WTC11 (cell line): ENCODE results near the gene ZFP91. TPM values are rescaled to one million over a fixed set of nuclear protein-coding genes. Genes with fewer than 3 reads are reported as not detected.

Experiments
- ATAC-seq: fragments of 200-7000 bp; cut with Tn5 transposase; 2 replicates; pipeline ENCODE4 v1.10.0; 2021; ENCODE audit warnings: mild to moderate bottlenecking, moderate library complexity
- Bru-seq: library from RNA; stranded (reverse); fragments of 400-500 nt; gene quantifications from one replicate; lab custom pipeline; 2021; lab: Mats Ljungman, UMichigan
- CTCF ChIA-PET: fragments of 300-600 bp; sonication (Branson Sonifier 250); formaldehyde crosslinking; loops from one replicate; lab custom pipeline; 2021; ENCODE audit warnings: antibody characterized with exemption; lab: Charles Lee
- POLR2A ChIA-PET: fragments of 350-600 bp; sonication (Branson Sonifier 250); formaldehyde crosslinking; loops from one replicate; lab custom pipeline; 2021; ENCODE audit warnings: antibody characterized with exemption; lab: Charles Lee
- DNase-seq: peaks from one replicate; pipeline ENCODE4 v3.0.0; 2021; ENCODE audit warnings: low spot score
- H3K27ac Mint-ChIP-seq: 2 replicates; pipeline ENCODE4 v1.8.0; 2021; ENCODE audit warnings: mixed read lengths
- H3K27me3 Mint-ChIP-seq: 2 replicates; pipeline ENCODE4 v1.8.0; 2021; ENCODE audit warnings: low read depth, mild to moderate bottlenecking, moderate library complexity, mixed read lengths
- H3K36me3 Mint-ChIP-seq: 2 replicates; pipeline ENCODE4 v1.8.0; 2021; ENCODE audit warnings: mixed read lengths
- H3K4me1 Mint-ChIP-seq: 2 replicates; pipeline ENCODE4 v1.8.0; 2022; ENCODE audit warnings: mixed read lengths
- H3K4me3 Mint-ChIP-seq: 2 replicates; pipeline ENCODE4 v1.8.0; 2021; ENCODE audit warnings: mild to moderate bottlenecking, moderate library complexity, mixed read lengths
- H3K9me3 Mint-ChIP-seq: 2 replicates; pipeline ENCODE4 v1.8.0; 2021; ENCODE audit warnings: mixed read lengths
- AFF4 ChIP-seq: sonication (generic); formaldehyde crosslinking; IDR thresholded peaks from 2 replicates; pipeline ENCODE4 v1.8.1; 2023; ENCODE audit warnings: mild to moderate bottlenecking, missing genetic modification reagents, borderline replicate concordance
- CBFB ChIP-seq: sonication (generic); formaldehyde crosslinking; IDR thresholded peaks from 2 replicates; pipeline ENCODE4 v1.8.1; 2022; ENCODE audit warnings: mild to moderate bottlenecking, low read depth, missing genetic modification reagents
- CREB1 ChIP-seq: sonication (generic); formaldehyde crosslinking; IDR thresholded peaks from 2 replicates; pipeline ENCODE4 v1.8.0; 2023; ENCODE audit warnings: mild to moderate bottlenecking, missing genetic modification reagents
- E2F4 ChIP-seq: sonication (generic); formaldehyde crosslinking; IDR thresholded peaks from 2 replicates; pipeline ENCODE4 v1.8.1; 2022; ENCODE audit warnings: low read depth, mild to moderate bottlenecking, moderate library complexity, missing genetic modification reagents, borderline replicate concordance
- ERG ChIP-seq: fragments of 250-450 bp; sonication (Bioruptor Pico); IDR thresholded peaks from 2 replicates; pipeline ENCODE4 v1.8.0; 2021; ENCODE audit warnings: mild to moderate bottlenecking
- ESRRA ChIP-seq: sonication (generic); formaldehyde crosslinking; IDR thresholded peaks from 2 replicates; pipeline ENCODE4 v1.8.1; 2022; ENCODE audit warnings: mild to moderate bottlenecking, missing genetic modification reagents, borderline replicate concordance
- ETV6 ChIP-seq: sonication (generic); formaldehyde crosslinking; IDR thresholded peaks from 2 replicates; pipeline ENCODE4 v1.8.1; 2022; ENCODE audit warnings: mild to moderate bottlenecking, missing genetic modification reagents
- FOXP4 ChIP-seq: sonication (generic); formaldehyde crosslinking; IDR thresholded peaks from 2 replicates; pipeline ENCODE4 v1.8.0; 2022; ENCODE audit warnings: mild to moderate bottlenecking, missing genetic modification reagents
- NFYB ChIP-seq: sonication (generic); formaldehyde crosslinking; conservative IDR thresholded peaks from 2 replicates; pipeline ENCODE4 v1.8.0; 2022; ENCODE audit warnings: low read depth, missing genetic modification reagents
- PRRX2 ChIP-seq: fragments of 250-450 bp; sonication (Bioruptor Pico); IDR thresholded peaks from 2 replicates; pipeline ENCODE4 v1.8.0; 2021; ENCODE audit warnings: mild to moderate bottlenecking
- RELA ChIP-seq: sonication (generic); formaldehyde crosslinking; IDR thresholded peaks from 2 replicates; pipeline ENCODE4 v1.8.1; 2022; ENCODE audit warnings: missing genetic modification reagents, mild to moderate bottlenecking, borderline replicate concordance
- TEAD1 ChIP-seq: sonication (generic); formaldehyde crosslinking; IDR thresholded peaks from 2 replicates; pipeline ENCODE4 v1.8.0; 2022; ENCODE audit warnings: mild to moderate bottlenecking, missing genetic modification reagents
- ZNF138 ChIP-seq: sonication (generic); formaldehyde crosslinking; conservative IDR thresholded peaks from 2 replicates; pipeline ENCODE4 v1.8.1; 2022; ENCODE audit warnings: mild to moderate bottlenecking, moderate library complexity, missing genetic modification reagents
- ZNF232 ChIP-seq: sonication (generic); formaldehyde crosslinking; IDR thresholded peaks from 2 replicates; pipeline ENCODE4 v1.8.0; 2022; ENCODE audit warnings: mild to moderate bottlenecking, missing genetic modification reagents
- ZNF263 ChIP-seq: sonication (generic); formaldehyde crosslinking; IDR thresholded peaks from 2 replicates; pipeline ENCODE4 v1.8.1; 2022; ENCODE audit warnings: low read depth, mild to moderate bottlenecking, moderate library complexity, missing genetic modification reagents
- ZNF317 ChIP-seq: sonication (generic); formaldehyde crosslinking; IDR thresholded peaks from 2 replicates; pipeline ENCODE4 v1.8.1; 2023; ENCODE audit warnings: low read depth, mild to moderate bottlenecking, moderate library complexity, missing genetic modification reagents, borderline replicate concordance
- ZNF396 ChIP-seq: fragments of 250-450 bp; sonication (Bioruptor Pico); IDR thresholded peaks from 2 replicates; pipeline ENCODE4 v1.8.0; 2021; ENCODE audit warnings: mild to moderate bottlenecking, moderate library complexity, borderline replicate concordance
- ZNF671 ChIP-seq: fragments of 250-450 bp; sonication (Bioruptor Pico); IDR thresholded peaks from 2 replicates; pipeline ENCODE4 v1.8.0; 2021; ENCODE audit warnings: mild to moderate bottlenecking
- long read RNA-seq, 3 experiments: library from RNA in 1 of 3; library from capped mRNA in 1 of 3; library from polyadenylated mRNA in 1 of 3; unstranded in 2 of 3; stranded (forward) in 1 of 3; transcript quantifications; one replicate each; pipeline ENCODE4 v2.0.0, GENCODE V29; 2021
- total RNA-seq: library from RNA; stranded (reverse); gene quantifications from 3 replicates; pipeline ENCODE4 v1.2.3, GENCODE V29; 2021
- TF ChIP-seq, protein P1 (sequence below): sonication (generic); formaldehyde crosslinking; IDR thresholded peaks from 2 replicates; pipeline ENCODE4 v1.8.1; 2022; ENCODE audit warnings: low read depth, missing genetic modification reagents, borderline replicate concordance

The ZFP91 gene
- total RNA-seq (27.0 to 29.0 TPM (median 28.1 TPM) in 3 replicates), Bru-seq, nascent RNA (percentile 97 among the genes with signal in this experiment)
- long read RNA-seq, experiment 1, full-length matches to known transcripts: 27 of 80 reads
- long read RNA-seq, experiment 1, partial matches to known transcripts: 41 of 80 reads
- long read RNA-seq, experiment 1, other reads (novel, unspliced or antisense): 12 of 80 reads
- long read RNA-seq, experiment 2, full-length matches to known transcripts: 5 of 14 reads
- long read RNA-seq, experiment 2, partial matches to known transcripts: 6 of 14 reads
- long read RNA-seq, experiment 2, other reads (novel, unspliced or antisense): 3 of 14 reads
- long read RNA-seq, experiment 3: 0 reads

GRCh38 chr11:58578635-58579191 is at the start of gene ZFP91:
ZFP91 (plus strand) TSS chr11:58579063; CDS start chr11:58579282, 219 bp downstream.
- peak within 1 kb of the TSS; percentile 96 for H3K4me3 Mint-ChIP-seq
- H3K27ac Mint-ChIP-seq: peak within 1 kb of the TSS; percentile 100
- CTCF ChIA-PET: interaction anchor here (1.8 to 3.9 kb wide), 3 partner anchors 11 to 480 kb away, joined by 6 to 37 read pairs (median 9); no protein-coding TSS in a partner anchor
- DNase-seq (peak; percentile 94), ATAC-seq (peak; percentile 70)
- H3K9me3 Mint-ChIP-seq: no peaks in the 10 kb centered on the region
- no peaks in the 10 kb centered on the region for H3K27me3 Mint-ChIP-seq
- POLR2A ChIA-PET: interaction anchor here (0.6 kb wide), 2 partner anchors 327 to 1121 kb away, joined by 3 read pairs; no protein-coding TSS in a partner anchor
- H3K36me3 Mint-ChIP-seq: peaks cover 2% of the 10 kb centered on the region; the same call in 1 of the 2 replicates
- TF ChIP-seq ESRRA (CRISPR knock-in tag): peak; percentile 75; the same call in 1 of the 2 replicates
- TF ChIP-seq E2F4 (CRISPR knock-in tag): 0 out of 2 replicates have a peak, but pooled peaks have one; percentile 42
- no peak for TF ChIP-seq RELA (CRISPR knock-in tag)
- peaks cover 38% of the 10 kb centered on the region for H3K4me1 Mint-ChIP-seq

GRCh38 chr11:58530236-58530635 is 48.6 kb upstream of the ZFP91 start:
- Mint-ChIP-seq H3K27ac (no peak overlapping the region), H3K4me1 (no peaks in the 10 kb centered on the region), H3K27me3 (peaks cover 3% of the 10 kb centered on the region), H3K4me3 (no peak overlapping the region), H3K9me3 (peaks cover 26% of the 10 kb centered on the region), H3K36me3 (peaks cover 18% of the 10 kb centered on the region)
- TF ChIP-seq ZNF396 (CRISPR knock-in tag): no peak
- no peak for TF ChIP-seq NFYB (CRISPR knock-in tag)
- no peak for TF ChIP-seq CREB1 (CRISPR knock-in tag)
- no peak for ATAC-seq
- ChIA-PET POLR2A (no interaction called here), CTCF (no interaction called here)
- no peak for DNase-seq

GRCh38 chr11:58531865-58532341 is 47.0 kb upstream of the ZFP91 start:
- peaks cover 18% of the 10 kb centered on the region for H3K36me3 Mint-ChIP-seq
- no peak for ATAC-seq
- no peak overlapping the region for H3K4me3 Mint-ChIP-seq
- DNase-seq: no peak
- H3K27ac Mint-ChIP-seq: no peak overlapping the region
- no peak for TF ChIP-seq ZNF232 (CRISPR knock-in tag)
- no peak for TF ChIP-seq FOXP4
- TF ChIP-seq CREB1 (CRISPR knock-in tag): no peak
- TF ChIP-seq ZNF263 (CRISPR knock-in tag): no peak
- TF ChIP-seq, protein P1, sequence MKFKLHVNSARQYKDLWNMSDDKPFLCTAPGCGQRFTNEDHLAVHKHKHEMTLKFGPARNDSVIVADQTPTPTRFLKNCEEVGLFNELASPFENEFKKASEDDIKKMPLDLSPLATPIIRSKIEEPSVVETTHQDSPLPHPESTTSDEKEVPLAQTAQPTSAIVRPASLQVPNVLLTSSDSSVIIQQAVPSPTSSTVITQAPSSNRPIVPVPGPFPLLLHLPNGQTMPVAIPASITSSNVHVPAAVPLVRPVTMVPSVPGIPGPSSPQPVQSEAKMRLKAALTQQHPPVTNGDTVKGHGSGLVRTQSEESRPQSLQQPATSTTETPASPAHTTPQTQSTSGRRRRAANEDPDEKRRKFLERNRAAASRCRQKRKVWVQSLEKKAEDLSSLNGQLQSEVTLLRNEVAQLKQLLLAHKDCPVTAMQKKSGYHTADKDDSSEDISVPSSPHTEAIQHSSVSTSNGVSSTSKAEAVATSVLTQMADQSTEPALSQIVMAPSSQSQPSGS (CRISPR knock-in tag): no peak
- TF ChIP-seq RELA (CRISPR knock-in tag): no peak
- TF ChIP-seq ZNF317 (CRISPR knock-in tag): no peak
- no peak for TF ChIP-seq ETV6 (CRISPR knock-in tag)
- TF ChIP-seq ZNF138: no peak
- no peak for TF ChIP-seq ERG (CRISPR knock-in tag)
- no peak for TF ChIP-seq ZNF671 (CRISPR knock-in tag)
- no peak for TF ChIP-seq PRRX2
- TF ChIP-seq CBFB (CRISPR knock-in tag): no peak
- TF ChIP-seq TEAD1 (CRISPR knock-in tag): no peak
- TF ChIP-seq AFF4: no peak
- no peak for TF ChIP-seq ESRRA (CRISPR knock-in tag)
- H3K4me1 Mint-ChIP-seq: no peaks in the 10 kb centered on the region
- POLR2A ChIA-PET: no interaction called here
- CTCF ChIA-PET: interaction anchor here (1.4 kb wide), 1 partner anchor 8 kb away, joined by 4 read pairs; no protein-coding TSS in a partner anchor
- H3K9me3 Mint-ChIP-seq: peaks cover 38% of the 10 kb centered on the region
- peaks cover 3% of the 10 kb centered on the region for H3K27me3 Mint-ChIP-seq
